GM12891 (cell line): ENCODE data around the gene GPR18.

Experiments
- POLR2A ChIP-seq: IDR thresholded peaks from 2 replicates; pipeline ENCODE4 v1.6.1; 2011; ENCODE audit warnings: low read depth, low read length, control low read depth
- POLR2AphosphoS5 ChIP-seq: IDR thresholded peaks from 2 replicates; pipeline ENCODE4 v1.6.1; 2011; ENCODE audit warnings: low read depth, low read length, control low read depth
- SPI1 ChIP-seq: IDR thresholded peaks from 2 replicates; pipeline ENCODE4 v1.6.1; 2011; ENCODE audit warnings: low read depth, low read length, control low read depth

DNA sequence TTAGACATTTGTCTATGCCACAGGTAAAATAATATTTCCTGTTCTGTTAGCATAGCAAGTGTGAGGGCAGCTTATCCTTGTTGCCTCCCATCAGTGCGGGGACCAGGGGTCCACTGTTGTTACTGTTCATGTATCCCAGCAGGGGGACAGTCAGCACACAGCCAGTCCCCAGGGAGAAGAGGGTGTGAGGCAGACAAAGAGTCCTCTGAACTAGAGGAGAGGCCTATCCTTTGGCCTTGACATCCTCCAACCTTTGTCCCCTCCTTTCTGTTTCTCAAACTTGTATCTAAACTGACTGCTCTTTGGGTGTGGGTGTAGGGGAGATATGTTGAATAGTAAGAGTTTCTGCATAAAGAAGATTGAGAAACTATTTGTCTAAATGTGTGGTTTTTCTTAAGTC, 2.9 kb upstream of the GPR18 start:
- TF ChIP-seq SPI1: no peak
- no peak for TF ChIP-seq POLR2AphosphoS5
- no peak for TF ChIP-seq POLR2A
